H1 (cell line): ENCODE data around the gene ITGA8. TPM values are rescaled to one million over a fixed set of nuclear protein-coding genes. Genes with fewer than 3 reads are reported as not detected.

ENCODE experiments used
- CTCF ChIA-PET: fragments of 300-600 bp; sonication (Branson Sonifier 250); formaldehyde crosslinking; loops from one replicate; lab custom pipeline; 2021; ENCODE audit not compliant: partially characterized antibody; lab: Charles Lee
- POLR2A ChIA-PET: fragments of 300-600 bp; sonication (Branson Sonifier 250); formaldehyde crosslinking; loops from one replicate; lab custom pipeline; 2021; ENCODE audit warnings: inconsistent platforms; ENCODE audit not compliant: partially characterized antibody; lab: Charles Lee
- DNase-seq, 2 experiments: peaks; one replicate each; pipeline versions ENCODE4 v3.0.0 to v3.0.0-alpha.2; 2010 to 2022; ENCODE audit warnings: low spot score in 2 of 2, low read depth in 1 of 2, mixed read lengths in 1 of 2
- FAIRE-seq: peaks from 2 replicates; lab custom pipeline; 2011; peaks lifted over from hg19 to GRCh38; lab: Jason Lieb, UNC
- H2AFZ ChIP-seq: 2 replicates; pipeline ENCODE4 v1.8.1; 2012; ENCODE audit warnings: low read length, inconsistent platforms
- H2AK5ac ChIP-seq: 2 replicates; pipeline ENCODE4 v1.6.1; 2013; ENCODE audit warnings: low read depth, low read length
- H2BK120ac ChIP-seq: replicated peaks from 2 replicates; pipeline ENCODE3; 2013; ENCODE audit warnings: low read depth, low read length, inconsistent platforms
- H2BK12ac ChIP-seq: 2 replicates; pipeline ENCODE4 v1.6.1; 2013; ENCODE audit warnings: low read depth, low read length
- H2BK15ac ChIP-seq: 2 replicates; pipeline ENCODE4 v1.6.1; 2013; ENCODE audit warnings: low read length
- H2BK20ac ChIP-seq: 2 replicates; pipeline ENCODE4 v1.6.1; 2013; ENCODE audit warnings: low read length
- H2BK5ac ChIP-seq: 2 replicates; pipeline ENCODE4 v1.6.1; 2013; ENCODE audit warnings: low read depth, low read length
- H3K14ac ChIP-seq: 2 replicates; pipeline ENCODE4 v1.6.1; 2013; ENCODE audit warnings: inconsistent platforms; ENCODE audit not compliant: insufficient read length
- H3K18ac ChIP-seq: 2 replicates; pipeline ENCODE4 v1.6.1; 2013; ENCODE audit warnings: low read length; ENCODE audit errors: extremely low read depth
- H3K23ac ChIP-seq: 2 replicates; pipeline ENCODE4 v1.6.1; 2013; ENCODE audit warnings: inconsistent platforms; ENCODE audit not compliant: insufficient read length
- H3K23me2 ChIP-seq: 2 replicates; pipeline ENCODE4 v1.6.1; 2013; ENCODE audit warnings: low read depth, low read length
- H3K27ac ChIP-seq: 2 replicates; pipeline ENCODE4 v1.6.1; 2011; ENCODE audit warnings: low read depth, low read length, inconsistent platforms
- H3K27me3 ChIP-seq, 4 experiments: replicated peaks in 1 of 4; 1 replicate in 1 of 4; 2 replicates in 3 of 4; pipeline versions ENCODE4 v1.6.1 to v1.8.1; 2011 to 2013; ENCODE audit warnings: low read length in 3 of 4, mild to moderate bottlenecking in 3 of 4, inconsistent platforms in 2 of 4, mixed read lengths in 2 of 4, moderate library complexity in 1 of 4; ENCODE audit not compliant: control insufficient read depth in 3 of 4, insufficient read depth in 3 of 4; ENCODE audit errors: extremely low read depth in 1 of 4
- H3K36me3 ChIP-seq, 4 experiments: 2 replicates each; pipeline versions ENCODE4 v1.6.1 to v1.8.1; 2011 to 2013; ENCODE audit warnings: mild to moderate bottlenecking in 4 of 4, low read length in 3 of 4, moderate library complexity in 2 of 4, control low read depth in 1 of 4, inconsistent platforms in 1 of 4; ENCODE audit not compliant: insufficient read depth in 4 of 4, control insufficient read depth in 2 of 4
- H3K4ac ChIP-seq: replicated peaks from 2 replicates; pipeline ENCODE3; 2013; ENCODE audit warnings: low read length, low read depth, mixed read lengths, inconsistent platforms; ENCODE audit not compliant: insufficient read length
- H3K4me1 ChIP-seq, 4 experiments: replicated peaks in 1 of 4; 1 replicate in 1 of 4; 2 replicates in 3 of 4; pipeline versions ENCODE4 v1.6.1 to v1.8.1; 2011 to 2013; ENCODE audit warnings: low read length in 3 of 4, inconsistent platforms in 2 of 4, mixed read lengths in 1 of 4; ENCODE audit not compliant: insufficient read depth in 4 of 4, control insufficient read depth in 3 of 4
- H3K4me2 ChIP-seq, 2 experiments: 2 replicates each; pipeline versions ENCODE4 v1.6.1 to v1.8.1; 2011 to 2013; ENCODE audit warnings: low read depth in 2 of 2, low read length in 2 of 2, control low read depth in 1 of 2, inconsistent platforms in 1 of 2, mild to moderate bottlenecking in 1 of 2; ENCODE audit not compliant: insufficient read depth in 1 of 2
- H3K4me3 ChIP-seq, 4 experiments: fragments of 200-600, 300-600 bp in 1 of 4; sonication (generic), shearing (Covaris generic), sonication (Bioruptor Twin) in 1 of 4; 2 replicates each; pipeline versions ENCODE4 v1.5.1 to v1.8.1; 2011 to 2016; ENCODE audit warnings: low read length in 4 of 4, low read depth in 3 of 4, control low read depth in 2 of 4, inconsistent platforms in 2 of 4, mild to moderate bottlenecking in 2 of 4, mixed read lengths in 1 of 4, moderate library complexity in 1 of 4; ENCODE audit not compliant: insufficient read depth in 2 of 4; ENCODE audit errors: extremely low read depth in 1 of 4
- H3K56ac ChIP-seq: replicated peaks from 2 replicates; pipeline ENCODE3; 2013; ENCODE audit warnings: low read depth, mild to moderate bottlenecking, mixed read lengths, low read length, inconsistent platforms; ENCODE audit not compliant: insufficient read length
- H3K79me1 ChIP-seq: 2 replicates; pipeline ENCODE4 v1.6.1; 2013; ENCODE audit warnings: low read depth, low read length, control low read depth
- H3K79me2 ChIP-seq, 2 experiments: 2 replicates each; pipeline versions ENCODE4 v1.6.1 to v1.8.1; 2012 to 2013; ENCODE audit warnings: low read length in 2 of 2, mild to moderate bottlenecking in 2 of 2, inconsistent platforms in 1 of 2; ENCODE audit not compliant: insufficient read depth in 2 of 2, control insufficient read depth in 1 of 2
- H3K9ac ChIP-seq, 4 experiments: replicated peaks in 1 of 4; 1 replicate in 1 of 4; 2 replicates in 3 of 4; pipeline versions ENCODE4 v1.6.1 to v1.8.1; 2011 to 2013; ENCODE audit warnings: low read depth in 3 of 4, low read length in 3 of 4, control low read depth in 2 of 4, mild to moderate bottlenecking in 2 of 4, moderate library complexity in 2 of 4, inconsistent platforms in 1 of 4; ENCODE audit errors: extremely low read depth in 1 of 4
- H3K9me3 ChIP-seq, 2 experiments: 2 replicates each; pipeline versions ENCODE4 v1.6.1 to v1.8.1; 2012 to 2013; ENCODE audit warnings: mild to moderate bottlenecking in 2 of 2, moderate library complexity in 2 of 2, control low read depth in 1 of 2, inconsistent platforms in 1 of 2, low read depth in 1 of 2, low read length in 1 of 2, mixed read lengths in 1 of 2; ENCODE audit not compliant: insufficient read depth in 2 of 2
- H4K20me1 ChIP-seq, 2 experiments: replicated peaks in 1 of 2; 2 replicates each; pipeline versions ENCODE3 to v1.8.1; 2011 to 2013; ENCODE audit warnings: inconsistent platforms in 2 of 2, low read length in 2 of 2, mild to moderate bottlenecking in 1 of 2; ENCODE audit not compliant: insufficient read depth in 2 of 2, control insufficient read depth in 1 of 2
- H4K5ac ChIP-seq: 2 replicates; pipeline ENCODE4 v1.6.1; 2013; ENCODE audit warnings: low read length, low read depth, mixed read lengths, inconsistent platforms; ENCODE audit not compliant: insufficient read length
- H4K8ac ChIP-seq: 2 replicates; pipeline ENCODE4 v1.8.0; 2013; ENCODE audit warnings: mild to moderate bottlenecking, moderate library complexity, low read length, inconsistent platforms; ENCODE audit not compliant: insufficient read depth; ENCODE audit errors: extremely low read depth
- H4K91ac ChIP-seq: replicated peaks from 2 replicates; pipeline ENCODE3; 2013; ENCODE audit warnings: low read length, mixed read lengths, inconsistent platforms; ENCODE audit not compliant: insufficient read length
- ASH2L ChIP-seq: fragments of 200-600, 300-600 bp; sonication (generic); IDR thresholded peaks from one replicate; pipeline ENCODE4 v1.7.1; 2017; ENCODE audit warnings: low read length
- FOSL1 ChIP-seq: IDR thresholded peaks from 2 replicates; pipeline ENCODE4 v1.6.1; 2011; ENCODE audit warnings: mild to moderate bottlenecking, low read depth, low read length, moderate library complexity; ENCODE audit not compliant: insufficient read depth
- GTF2F1 ChIP-seq: IDR thresholded peaks from 2 replicates; pipeline ENCODE4 v1.6.1; 2012; ENCODE audit warnings: low read depth, low read length, improper control_type of control experiment, borderline replicate concordance
- KDM1A ChIP-seq: fragments of 200-600, 300-600 bp; sonication (generic); IDR thresholded peaks from 2 replicates; pipeline ENCODE4 v1.7.1; 2016; ENCODE audit warnings: mild to moderate bottlenecking, low read length, borderline replicate concordance
- MAFK ChIP-seq: IDR thresholded peaks from 2 replicates; pipeline ENCODE4 v1.6.1; 2012; ENCODE audit warnings: low read depth, mild to moderate bottlenecking, improper control_type of control experiment, low read length
- NANOG ChIP-seq: IDR thresholded peaks from 2 replicates; pipeline ENCODE4 v1.6.1; 2011; ENCODE audit warnings: low read length, low read depth, mild to moderate bottlenecking, inconsistent platforms; ENCODE audit not compliant: insufficient read depth, poor library complexity, severe bottlenecking
- SP1 ChIP-seq: IDR thresholded peaks from 2 replicates; pipeline ENCODE4 v1.6.1; 2011; ENCODE audit warnings: low read depth, low read length
- TBP ChIP-seq: IDR thresholded peaks from 2 replicates; pipeline ENCODE4 v1.6.1; 2011; ENCODE audit warnings: low read depth, low read length, improper control_type of control experiment
- YY1 ChIP-seq: IDR thresholded peaks from 2 replicates; pipeline ENCODE4 v1.6.1; 2011; ENCODE audit warnings: low read depth, mild to moderate bottlenecking, low read length
- WGBS, 2 experiments: shearing (Covaris generic) in 1 of 2; methylation state at CpG; one replicate each; pipeline versions ENCODE4 v1.1.6 to v1.1.7; 2013 to 2015; ENCODE audit warnings: low lambda C conversion rate in 2 of 2, mixed read lengths in 2 of 2, inconsistent platforms in 1 of 2, low coverage in 1 of 2, missing lambda C conversion rate in 1 of 2; ENCODE audit not compliant: insufficient replicate concordance in 2 of 2, insufficient coverage in 1 of 2, insufficient read length in 1 of 2; ENCODE audit errors: extremely low coverage in 1 of 2, missing lambda C conversion rate in 1 of 2; 5-methylcytosine and 5-hydroxymethylcytosine counted together
- polyA plus RNA-seq, 7 experiments: library from polyadenylated mRNA; depleted of rRNA in 3 of 7; stranded (reverse) in 5 of 7; unstranded in 2 of 7; fragments of >200 nt in 5 of 7; fragments of 200-250 nt in 2 of 7; gene quantifications; 1 replicate in 5 of 7; 2 replicates in 1 of 7; 4 replicates in 1 of 7; pipeline versions ENCODE4 v1.2.1 to v1.2.3, GENCODE V29; 2011 to 2013; ENCODE audit warnings: missing spikeins in 2 of 7, mixed read lengths in 2 of 7
- total RNA-seq: library from RNA; stranded (reverse); fragmentation: NEBNext Ultra II Directional; extraction: Animal tissue kit (Norgen Biotek cat#: 25700); gene quantifications from 2 replicates; pipeline ENCODE4 v1.2.1, GENCODE V29; 2021
- TF ChIP-seq, protein P1 (sequence below): IDR thresholded peaks from 2 replicates; pipeline ENCODE4 v1.6.1; 2012; ENCODE audit warnings: inconsistent platforms
- TF ChIP-seq, protein P2 (sequence below): IDR thresholded peaks from 2 replicates; pipeline ENCODE4 v1.6.1; 2012; ENCODE audit warnings: inconsistent platforms

The ITGA8 gene
- total and polyA plus RNA-seq, 2 of the 8 experiments (the other 6 are each of a cell fraction or from before 2014, with no cell fraction given): not detected

DNA sequence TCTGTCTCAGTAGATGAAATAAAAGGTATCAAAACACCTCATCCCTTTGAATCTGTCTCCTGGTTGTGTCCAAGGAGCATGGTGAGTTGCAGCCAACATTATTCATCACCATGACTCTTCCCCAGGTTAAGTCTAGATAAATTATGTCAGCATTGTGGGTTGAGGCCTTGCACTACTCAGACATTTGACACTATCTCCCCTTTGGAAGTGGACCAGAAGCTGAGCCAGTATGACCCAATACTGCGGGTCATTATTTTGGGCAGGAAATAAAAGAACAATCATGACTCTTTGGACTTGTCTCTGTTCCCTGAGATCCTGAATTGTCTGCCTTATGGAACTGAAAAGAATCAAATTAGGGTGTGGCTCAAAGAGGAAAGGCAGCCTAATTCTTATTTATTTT, 180.5 kb downstream of the ITGA8 start:
- Histone ChIP-seq H3K27me3 (no peaks in the 10 kb centered on the region), H3K4me3 (no peak overlapping the region), H3K4me2 (no peak overlapping the region), H3K79me2 (no peaks in the 10 kb centered on the region), H3K14ac (no peak overlapping the region), H2BK120ac (no peak overlapping the region), H3K4ac (no peak overlapping the region), H2BK15ac (no peak overlapping the region), H3K4me1 (no peaks in the 10 kb centered on the region), H3K18ac (no peak overlapping the region), H2BK12ac (no peak overlapping the region), H3K9ac (no peak overlapping the region), H3K56ac (no peak overlapping the region), H4K5ac (no peak overlapping the region), H3K79me1 (no peaks in the 10 kb centered on the region), H2AFZ (no peak overlapping the region), H4K20me1 (no peaks in the 10 kb centered on the region), H3K27ac (no peak overlapping the region), H2BK5ac (no peak overlapping the region), H4K91ac (no peak overlapping the region), H3K9me3 (peaks cover 2 to 3% of the 10 kb centered on the region in 2 experiments; a peak in 2 of 4 replicates), H3K36me3 (no peaks in the 10 kb centered on the region), H3K23ac (no peak overlapping the region), H2AK5ac (no peak overlapping the region), H3K23me2 (no peaks in the 10 kb centered on the region), H4K8ac (no peak overlapping the region), H2BK20ac (no peak overlapping the region)
- DNase-seq: no peak
- WGBS, 2 experiments: 94% methylated on average over 1 of the region's 1 CpG; no CpG with 5 or more reads in 1 of the 2 experiments
- FAIRE-seq: no peak
- ChIA-PET POLR2A (no interaction called here), CTCF (interaction anchor here (0.5 kb wide), 1 partner anchor 568 kb away, joined by 3 read pairs; no protein-coding TSS in a partner anchor)
- TF ChIP-seq TBP (no peak), MAFK (no peak), SP1 (no peak), YY1 (no peak), NANOG (no peak), FOSL1 (no peak), ASH2L (no peak), KDM1A (no peak), GTF2F1 (no peak)
- TF ChIP-seq, protein P1, sequence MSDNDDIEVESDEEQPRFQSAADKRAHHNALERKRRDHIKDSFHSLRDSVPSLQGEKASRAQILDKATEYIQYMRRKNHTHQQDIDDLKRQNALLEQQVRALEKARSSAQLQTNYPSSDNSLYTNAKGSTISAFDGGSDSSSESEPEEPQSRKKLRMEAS: no peak
- TF ChIP-seq, protein P2, sequence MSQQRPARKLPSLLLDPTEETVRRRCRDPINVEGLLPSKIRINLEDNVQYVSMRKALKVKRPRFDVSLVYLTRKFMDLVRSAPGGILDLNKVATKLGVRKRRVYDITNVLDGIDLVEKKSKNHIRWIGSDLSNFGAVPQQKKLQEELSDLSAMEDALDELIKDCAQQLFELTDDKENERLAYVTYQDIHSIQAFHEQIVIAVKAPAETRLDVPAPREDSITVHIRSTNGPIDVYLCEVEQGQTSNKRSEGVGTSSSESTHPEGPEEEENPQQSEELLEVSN: no peak
